VCaP (cell line): Measurements from ENCODE around the gene CDK19.

Experiments
- H3K27ac ChIP-seq: fragments of 450-650 bp; 2 replicates; pipeline ENCODE4 v1.5.1; 2017
- CTCF ChIP-seq: fragments of 450-650 bp; conservative IDR thresholded peaks from 2 replicates; pipeline ENCODE4 v1.5.1; 2017; ENCODE audit warnings: mild to moderate bottlenecking, moderate library complexity

CDK19 gene

GRCh38 chr6:110699780-110700179 is 115.5 kb downstream of the CDK19 start:
- no peak for TF ChIP-seq CTCF
- no peak overlapping the region for H3K27ac ChIP-seq

- no peak overlapping the region for H3K27ac ChIP-seq
- TF ChIP-seq CTCF = no peak
Observed at GRCh38 chr6:110693994-110694393, 121.3 kb downstream of the CDK19 start.

- 0 out of 2 replicates have a peak overlapping the region, but pooled peaks have one; percentile 15 for H3K27ac ChIP-seq
- no peak for TF ChIP-seq CTCF
Observed at GRCh38 chr6:110693296-110693695, 122.0 kb downstream of the CDK19 start.

GRCh38 chr6:110690916-110691315 is 124.4 kb downstream of the CDK19 start:
- TF ChIP-seq CTCF = no peak
- peak overlapping the region; percentile 82 for H3K27ac ChIP-seq

GRCh38 chr6:110690106-110690654 is 125.1 kb downstream of the CDK19 start:
- H3K27ac ChIP-seq = peak overlapping the region; percentile 82
- no peak for TF ChIP-seq CTCF

- no peak for TF ChIP-seq CTCF
- peak overlapping the region; percentile 82 for H3K27ac ChIP-seq
Observed at GRCh38 chr6:110689275-110689935, 125.9 kb downstream of the CDK19 start.

GRCh38 chr6:110688661-110689268 is 126.5 kb downstream of the CDK19 start:
- TF ChIP-seq CTCF = peak; percentile 17; the same call in 1 of the 2 replicates
- H3K27ac ChIP-seq = peak overlapping the region; percentile 82
